GM19468 (cell line): ENCODE measurements around the gene CLEC3A.
"Not testable (repeated sequence)": the region's sequence is repeated elsewhere in the genome, so short reads cannot be mapped to it uniquely, and the experiment has no call there.

Experiments used
- ATAC-seq: cut with Tn5 transposase; IDR thresholded peaks from one replicate; pipeline ENCODE4 v1.9.1; 2021; ENCODE audit warnings: mild to moderate bottlenecking, moderate library complexity, moderate number of reproducible peaks; ENCODE audit not compliant: unreplicated experiment; ENCODE audit errors: extremely low read depth

CLEC3A gene

GRCh38 chr16:78025631-78026030 is 3.3 kb downstream of the CLEC3A start:
- ATAC-seq, result no peak

- no peak for ATAC-seq
These were observed 5.7 kb downstream of the CLEC3A start for GRCh38 chr16:78028018-78028417.

- ATAC-seq, result no peak
These were observed 12.2 kb downstream of the CLEC3A start for GRCh38 chr16:78034530-78034929.

- no peak for ATAC-seq
These were observed 12.7 kb downstream of the CLEC3A start for GRCh38 chr16:78035012-78035411.

GRCh38 chr16:78040396-78040795 is 18.0 kb downstream of the CLEC3A start:
- no peak for ATAC-seq

- ATAC-seq, result no peak
These were observed 23.7 kb downstream of the CLEC3A start for GRCh38 chr16:78045865-78046581.

- ATAC-seq, result no peak
These were observed 26.0 kb downstream of the CLEC3A start for GRCh38 chr16:78048319-78048718.

GRCh38 chr16:78050734-78051400 is 28.5 kb downstream of the CLEC3A start:
- no peak for ATAC-seq

GRCh38 chr16:78057803-78058564 is 35.6 kb downstream of the CLEC3A start:
- no peak for ATAC-seq

GRCh38 chr16:78059806-78060205 is 37.5 kb downstream of the CLEC3A start:
- ATAC-seq, result not testable (repeated sequence)

- ATAC-seq, result no peak
These were observed 37.9 kb downstream of the CLEC3A start for GRCh38 chr16:78060295-78060694.

- ATAC-seq, result no peak
These were observed 38.5 kb downstream of the CLEC3A start for GRCh38 chr16:78060809-78061208.

GRCh38 chr16:78065319-78065718 is 43.0 kb downstream of the CLEC3A start:
- no peak for ATAC-seq

GRCh38 chr16:78069913-78070312 is 47.6 kb downstream of the CLEC3A start:
- ATAC-seq, result no peak

- ATAC-seq, result no peak
These were observed 49.9 kb downstream of the CLEC3A start for GRCh38 chr16:78072275-78072674.

- no peak for ATAC-seq
These were observed 53.5 kb downstream of the CLEC3A start for GRCh38 chr16:78075800-78076199.

GRCh38 chr16:78081341-78081740 is 59.0 kb downstream of the CLEC3A start:
- ATAC-seq, result no peak
